ENCODE results near the gene MED27. TPM values are rescaled to one million over a fixed set of nuclear protein-coding genes. Genes with fewer than 3 reads are reported as not detected.

The MED27 gene
- total and polyA plus RNA-seq, 2 experiments from 2014 or later: 21.4 to 41.1 TPM

DNA sequence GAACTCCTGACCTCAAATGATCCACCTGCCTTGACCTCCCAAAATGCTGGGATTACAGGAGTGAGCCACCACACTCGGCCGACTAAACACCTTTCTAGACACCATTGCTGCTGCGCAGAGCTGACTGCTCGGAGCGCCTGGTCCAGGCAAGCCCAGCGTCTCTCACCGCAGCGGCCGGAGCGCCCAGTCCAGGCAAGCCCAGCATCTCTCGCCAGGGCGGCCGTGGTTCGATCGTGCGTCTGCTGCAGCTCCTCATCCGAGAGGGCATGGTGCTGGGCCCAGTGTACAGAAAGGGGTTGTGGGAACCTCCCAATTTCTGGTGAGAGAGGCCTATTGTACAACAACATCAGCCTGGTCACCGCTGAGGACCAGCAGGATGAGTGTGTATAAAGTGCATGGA is 230.3 kb downstream of the MED27 start:
- 94 to 95% methylated on average over 17 to 18 of the region's 18 CpGs for WGBS, 2 experiments (ENCODE audit: low coverage in 1 of 2, low lambda C conversion rate in 2 of 2, missing lambda C conversion rate in 2 of 2)
- no peaks in the 10 kb centered on the region for H3K36me3 ChIP-seq (ENCODE audit: low read depth)
- TF ChIP-seq EZH2phosphoT487 (IDR thresholded peaks at IDR 0.05; ENCODE audit: insufficient read depth, low read depth) (no peak), EZH2 (IDR thresholded peaks at IDR 0.05; ENCODE audit: insufficient read depth, poor library complexity, severe bottlenecking) (no peak)
- in situ Hi-C loops (cut with MboI): no loop called here
- no peaks in the 10 kb centered on the region for H3K9me2 ChIP-seq (ENCODE audit: insufficient read depth)
- DNase-seq: no peak
- H3K9ac ChIP-seq: no peak overlapping the region
- no peaks in the 10 kb centered on the region for H3K79me2 ChIP-seq (ENCODE audit: insufficient read depth)
- no peak overlapping the region for H3K4me2 ChIP-seq (ENCODE audit: unreplicated experiment)
- H3K4me3 ChIP-seq: no peak overlapping the region
- no peaks in the 10 kb centered on the region for H4K20me1 ChIP-seq (ENCODE audit: insufficient read depth)
- H3F3A ChIP-seq (ENCODE audit: insufficient read depth): 0 out of 2 replicates have a peak, but pooled peaks cover under 1% of the 10 kb centered on the region
- H3K27ac ChIP-seq: no peak overlapping the region
- H3K9me3 ChIP-seq (ENCODE audit: low read depth): no peaks in the 10 kb centered on the region
- no peak overlapping the region for H2AFZ ChIP-seq
- H3K27me3 ChIP-seq (replicated peaks; ENCODE audit: insufficient read depth): peaks cover 22% of the 10 kb centered on the region
- H3K4me1 ChIP-seq (ENCODE audit: insufficient read depth): peaks cover 3% of the 10 kb centered on the region

DNA sequence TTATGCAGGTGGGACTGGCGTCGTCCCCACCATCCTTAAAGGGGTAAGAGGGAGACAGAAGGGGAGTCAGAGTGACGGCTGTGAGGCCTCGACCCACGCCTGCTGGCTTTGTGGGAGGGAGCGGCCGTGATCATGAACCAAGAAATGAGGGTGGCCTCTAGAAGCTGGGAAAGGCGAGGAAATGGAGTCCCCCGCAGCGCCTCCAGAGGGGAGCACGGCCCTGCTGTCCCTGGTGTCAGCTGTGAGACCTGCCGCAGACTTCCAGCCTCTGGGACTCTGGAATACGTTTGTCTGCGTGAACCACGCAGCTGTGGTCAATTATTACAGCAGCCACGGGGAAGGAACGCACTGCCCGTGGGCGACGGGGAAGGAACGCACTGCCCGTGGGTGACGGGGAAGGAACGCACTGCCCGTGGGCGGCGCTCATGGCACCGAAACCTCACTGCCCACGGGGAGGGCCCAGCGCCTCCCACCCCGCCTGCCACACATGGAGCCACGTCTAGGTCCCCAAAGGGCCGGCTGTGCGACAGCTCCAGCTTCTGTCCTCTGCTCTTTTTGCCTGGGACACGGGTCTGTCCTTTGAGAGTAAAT is 231.0 kb downstream of the MED27 start:
- no peaks in the 10 kb centered on the region for H3K4me1 ChIP-seq (ENCODE audit: insufficient read depth)
- H3K9me2 ChIP-seq (ENCODE audit: insufficient read depth): no peaks in the 10 kb centered on the region
- H3K4me2 ChIP-seq (ENCODE audit: unreplicated experiment): no peak overlapping the region
- peak; percentile 5 for DNase-seq
- WGBS, 2 experiments (ENCODE audit: low coverage in 1 of 2, low lambda C conversion rate in 2 of 2, missing lambda C conversion rate in 2 of 2): 45 to 49% methylated on average over 27 to 35 of the region's 35 CpGs
- no peak overlapping the region for H2AFZ ChIP-seq
- H3K79me2 ChIP-seq (ENCODE audit: insufficient read depth): no peaks in the 10 kb centered on the region
- no peak for TF ChIP-seq EZH2 (IDR thresholded peaks at IDR 0.05; ENCODE audit: insufficient read depth, poor library complexity, severe bottlenecking)
- no peak for TF ChIP-seq EZH2phosphoT487 (IDR thresholded peaks at IDR 0.05; ENCODE audit: insufficient read depth, low read depth)
- in situ Hi-C loops (cut with MboI): no loop called here
- H3K27me3 ChIP-seq (replicated peaks; ENCODE audit: insufficient read depth): peaks cover 22% of the 10 kb centered on the region
- no peaks in the 10 kb centered on the region for H3K36me3 ChIP-seq (ENCODE audit: low read depth)
- no peak overlapping the region for H3K4me3 ChIP-seq
- H3K9ac ChIP-seq: no peak overlapping the region
- no peaks in the 10 kb centered on the region for H3K9me3 ChIP-seq (ENCODE audit: low read depth)
- no peak overlapping the region for H3K27ac ChIP-seq
- H4K20me1 ChIP-seq (ENCODE audit: insufficient read depth): no peaks in the 10 kb centered on the region
- H3F3A ChIP-seq (ENCODE audit: insufficient read depth): no peaks in the 10 kb centered on the region

- Histone ChIP-seq H3K9ac (no peak overlapping the region), H3K9me3 (ENCODE audit: low read depth) (no peaks in the 10 kb centered on the region), H3K4me2 (ENCODE audit: unreplicated experiment) (no peak overlapping the region), H4K20me1 (ENCODE audit: insufficient read depth) (no peaks in the 10 kb centered on the region), H3K9me2 (ENCODE audit: insufficient read depth) (no peaks in the 10 kb centered on the region), H3K27ac (no peak overlapping the region), H3K27me3 (replicated peaks; ENCODE audit: insufficient read depth) (peaks cover 22% of the 10 kb centered on the region), H3K4me3 (no peak overlapping the region), H3K4me1 (ENCODE audit: insufficient read depth) (no peaks in the 10 kb centered on the region), H3F3A (ENCODE audit: insufficient read depth) (no peaks in the 10 kb centered on the region), H3K79me2 (ENCODE audit: insufficient read depth) (no peaks in the 10 kb centered on the region), H2AFZ (no peak overlapping the region), H3K36me3 (ENCODE audit: low read depth) (no peaks in the 10 kb centered on the region)
- no peak for TF ChIP-seq EZH2 (IDR thresholded peaks at IDR 0.05; ENCODE audit: insufficient read depth, poor library complexity, severe bottlenecking)
- TF ChIP-seq EZH2phosphoT487 (IDR thresholded peaks at IDR 0.05; ENCODE audit: insufficient read depth, low read depth): no peak
- DNase-seq: no peak
- in situ Hi-C loops (cut with MboI): no loop called here
- 77 to 82% methylated on average over 10 to 18 of the region's 18 CpGs for WGBS, 2 experiments (ENCODE audit: low coverage in 1 of 2, low lambda C conversion rate in 2 of 2, missing lambda C conversion rate in 2 of 2)
Measured at GRCh38 chr9:131847665-131848354, 231.9 kb downstream of the MED27 start.

DNA sequence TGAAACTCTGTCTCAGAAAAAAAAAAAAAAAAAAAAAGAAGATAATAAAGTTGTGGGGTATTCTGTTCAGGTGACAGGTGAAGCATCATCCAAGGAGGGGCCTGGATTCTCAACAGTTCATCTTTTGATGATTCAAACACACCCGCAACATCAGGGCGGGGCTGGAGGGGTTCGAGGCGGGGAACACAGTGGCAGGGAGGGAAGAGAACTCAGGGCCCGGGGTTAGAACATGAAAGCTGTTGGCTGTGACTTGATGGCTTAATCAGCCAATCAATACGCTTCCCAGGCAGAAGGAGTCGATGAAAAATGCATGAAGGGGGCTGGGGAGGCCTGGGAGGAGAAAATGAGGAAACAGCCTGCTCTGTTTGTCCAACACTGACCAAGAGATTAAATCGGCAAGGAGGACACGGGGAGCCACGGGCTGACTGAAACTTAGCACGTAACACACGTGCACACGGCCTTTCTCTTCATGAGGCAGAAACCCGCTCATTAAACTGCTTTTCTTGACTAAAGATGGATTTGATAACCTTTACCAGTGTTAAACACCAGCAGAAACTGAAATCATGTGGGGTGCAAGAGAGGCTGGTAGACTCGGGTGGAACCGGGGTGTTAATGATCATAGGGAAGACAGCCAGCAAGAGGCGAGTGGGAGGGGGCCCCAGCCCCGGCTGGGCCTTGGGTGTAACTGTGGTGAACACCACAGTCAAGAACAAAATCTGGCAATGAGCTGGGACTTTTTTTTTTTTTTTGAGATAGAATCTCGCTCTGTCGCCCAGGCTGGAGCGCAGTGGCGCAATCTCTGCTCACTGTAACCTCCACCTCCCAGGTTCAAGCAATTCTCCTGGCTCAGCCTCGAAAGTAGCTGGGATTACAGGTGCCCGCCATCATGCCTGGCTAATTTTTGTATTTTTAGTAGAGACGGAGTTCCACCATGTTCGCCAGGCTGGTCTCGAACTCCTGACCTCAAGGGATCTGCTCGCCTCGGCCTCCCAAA is 234.1 kb downstream of the MED27 start:
- TF ChIP-seq EZH2 (IDR thresholded peaks at IDR 0.05; ENCODE audit: insufficient read depth, poor library complexity, severe bottlenecking): no peak
- TF ChIP-seq EZH2phosphoT487 (IDR thresholded peaks at IDR 0.05; ENCODE audit: insufficient read depth, low read depth): no peak
- Histone ChIP-seq H3K9me3 (ENCODE audit: low read depth) (no peaks in the 10 kb centered on the region), H4K20me1 (ENCODE audit: insufficient read depth) (no peaks in the 10 kb centered on the region), H3K4me1 (ENCODE audit: insufficient read depth) (no peaks in the 10 kb centered on the region), H2AFZ (no peak overlapping the region), H3K4me3 (no peak overlapping the region), H3K4me2 (ENCODE audit: unreplicated experiment) (no peak overlapping the region), H3K9me2 (ENCODE audit: insufficient read depth) (no peaks in the 10 kb centered on the region), H3F3A (ENCODE audit: insufficient read depth) (no peaks in the 10 kb centered on the region), H3K36me3 (ENCODE audit: low read depth) (no peaks in the 10 kb centered on the region), H3K79me2 (ENCODE audit: insufficient read depth) (no peaks in the 10 kb centered on the region), H3K27me3 (replicated peaks; ENCODE audit: insufficient read depth) (peaks cover 38% of the 10 kb centered on the region), H3K9ac (no peak overlapping the region), H3K27ac (no peak overlapping the region)
- in situ Hi-C loops (cut with MboI): no loop called here
- WGBS, 2 experiments (ENCODE audit: low coverage in 1 of 2, low lambda C conversion rate in 2 of 2, missing lambda C conversion rate in 2 of 2): 76 to 80% methylated on average over 26 to 29 of the region's 29 CpGs
- DNase-seq: no peak
